Measurements from ENCODE around the gene MARK2.
A peak's percentile ranks its signal among the peaks of the same experiment; 100 is the strongest.

MARK2 gene

GRCh38 chr11:63884196-63884932 is 45.5 kb downstream of the MARK2 start:
- DNase-seq: no peak

DNA sequence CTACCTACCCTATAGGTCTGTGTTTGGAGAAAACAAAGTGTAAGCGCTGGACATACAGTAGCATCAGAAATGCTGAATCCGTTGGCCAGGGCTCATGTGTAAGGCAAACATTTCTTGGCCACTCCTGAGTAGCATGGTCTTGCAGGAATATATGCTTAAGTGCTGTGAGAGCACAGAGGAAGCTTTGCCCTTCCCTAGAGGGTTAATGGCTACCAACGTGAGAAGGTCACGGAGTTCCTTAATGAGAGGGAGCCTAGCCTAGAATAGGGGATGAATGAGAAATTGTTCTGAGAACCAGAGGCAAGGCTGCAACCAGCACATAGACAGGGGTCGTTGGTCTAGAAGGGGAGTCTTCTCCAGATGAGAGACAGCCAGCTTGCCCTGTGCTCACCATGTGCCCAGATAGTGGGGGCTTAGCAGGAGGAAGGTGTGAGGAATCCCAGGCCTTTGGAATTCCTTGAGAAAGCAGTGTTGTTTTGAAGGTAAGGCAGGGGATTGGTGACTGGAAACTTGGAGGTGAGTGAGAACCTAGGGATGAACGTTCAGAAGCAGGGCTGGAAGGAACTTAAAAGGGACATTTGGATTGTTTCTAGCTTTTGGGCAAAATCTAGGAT is 48.6 kb downstream of the MARK2 start:
- DNase-seq: no peak

DNA sequence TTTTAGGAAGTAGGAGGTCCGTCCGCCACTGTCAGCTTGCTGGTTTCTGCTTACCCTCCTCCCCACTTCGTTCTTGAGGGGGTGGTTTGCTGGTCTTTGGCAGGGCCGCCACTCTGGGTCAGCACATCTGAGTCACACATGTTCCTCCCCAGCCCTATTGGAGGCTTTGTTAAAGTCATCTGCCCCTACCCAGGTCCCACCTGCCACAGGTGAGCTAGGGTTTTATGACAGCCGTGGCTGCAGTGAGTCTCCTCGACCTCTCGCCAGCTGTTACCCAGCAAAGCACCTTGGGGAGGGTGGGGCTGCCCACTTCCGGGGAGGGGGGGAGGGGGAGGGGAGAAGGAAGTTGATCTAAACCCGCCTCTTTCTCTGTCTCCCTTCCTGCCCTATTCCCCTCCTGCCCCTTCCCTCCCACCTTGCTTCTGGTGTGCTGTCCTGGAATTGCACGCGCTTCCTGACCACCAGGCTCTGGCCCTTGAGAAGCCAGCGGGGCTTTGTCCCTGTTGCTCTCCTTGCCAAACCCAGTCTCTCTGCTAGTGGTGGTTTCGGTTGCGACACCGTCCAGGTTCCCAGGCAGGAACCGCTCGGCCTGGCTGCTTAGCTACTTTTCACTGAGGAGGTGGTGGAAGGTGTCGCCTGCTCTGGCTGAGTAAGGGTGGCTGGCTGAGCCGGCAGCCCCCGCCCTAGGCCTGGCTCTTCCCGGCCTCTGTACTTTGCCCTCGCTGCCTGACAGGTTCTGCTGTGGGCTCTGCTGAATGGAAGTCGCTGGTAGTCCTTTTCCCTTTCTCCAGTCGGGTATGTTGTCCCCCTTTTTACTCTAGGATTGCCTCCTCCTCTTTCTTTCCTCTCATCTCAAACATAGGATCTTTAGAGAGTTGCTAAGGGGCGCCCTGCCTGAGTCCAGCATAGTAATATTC is 49.5 kb downstream of the MARK2 start:
- peak in 1 of 2 experiments; percentile 63 for DNase-seq

- DNase-seq: no peak
Observed at GRCh38 chr11:63889344-63889743, 50.4 kb downstream of the MARK2 start.

DNA sequence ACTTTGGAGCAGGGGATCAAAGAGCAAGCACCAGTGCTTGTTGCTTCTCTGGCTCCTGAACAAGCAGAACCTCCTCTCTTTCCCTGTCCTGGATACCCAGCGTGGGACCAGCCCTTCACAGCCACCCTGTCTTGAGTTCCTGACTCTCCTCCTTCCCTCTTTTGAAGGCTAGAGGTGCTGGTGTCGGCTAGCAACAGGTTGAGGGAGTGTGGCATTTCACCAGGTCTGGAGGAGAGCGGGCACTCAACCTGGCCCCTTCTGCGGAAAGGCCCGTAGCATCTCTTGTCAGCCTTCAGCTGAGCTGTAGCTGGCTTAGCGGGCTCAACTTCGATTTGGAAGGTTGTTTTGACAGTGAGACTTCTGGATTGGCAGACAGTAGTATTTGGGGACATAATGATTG is 51.5 kb downstream of the MARK2 start:
- no peak for DNase-seq

- no peak for DNase-seq
Observed at GRCh38 chr11:63892228-63892627, 53.3 kb downstream of the MARK2 start.

GRCh38 chr11:63893355-63893754 is 54.4 kb downstream of the MARK2 start:
- no peak for DNase-seq

DNA sequence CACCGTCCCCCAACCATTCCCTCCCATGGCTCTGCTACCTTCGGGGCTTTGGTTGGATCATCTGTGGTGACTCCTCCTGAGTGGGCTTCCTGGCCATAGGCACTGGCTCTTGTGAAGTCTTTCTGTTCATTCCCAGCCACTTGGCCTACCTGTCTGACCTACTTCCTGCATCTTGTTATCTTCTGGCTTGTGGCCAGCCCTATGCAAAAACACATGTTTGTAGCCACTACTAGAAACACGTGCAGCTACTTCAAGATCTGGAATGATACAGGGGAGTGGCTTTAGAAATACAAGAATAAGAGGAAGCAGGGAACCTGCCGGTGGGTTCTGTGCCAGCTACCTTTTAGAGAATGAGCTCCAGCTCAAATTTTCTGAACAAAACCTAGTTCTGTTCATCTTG is 57.2 kb downstream of the MARK2 start:
- no peak for DNase-seq

- no peak for DNase-seq
Observed at GRCh38 chr11:63897459-63898146, 58.7 kb downstream of the MARK2 start.

- DNase-seq: no peak
Observed at GRCh38 chr11:63901660-63902059, 62.8 kb downstream of the MARK2 start.

- no peak for DNase-seq
Observed at GRCh38 chr11:63903884-63904283, 65.0 kb downstream of the MARK2 start.

- DNase-seq: no peak
Observed at GRCh38 chr11:63904743-63905142, 65.8 kb downstream of the MARK2 start.

DNA sequence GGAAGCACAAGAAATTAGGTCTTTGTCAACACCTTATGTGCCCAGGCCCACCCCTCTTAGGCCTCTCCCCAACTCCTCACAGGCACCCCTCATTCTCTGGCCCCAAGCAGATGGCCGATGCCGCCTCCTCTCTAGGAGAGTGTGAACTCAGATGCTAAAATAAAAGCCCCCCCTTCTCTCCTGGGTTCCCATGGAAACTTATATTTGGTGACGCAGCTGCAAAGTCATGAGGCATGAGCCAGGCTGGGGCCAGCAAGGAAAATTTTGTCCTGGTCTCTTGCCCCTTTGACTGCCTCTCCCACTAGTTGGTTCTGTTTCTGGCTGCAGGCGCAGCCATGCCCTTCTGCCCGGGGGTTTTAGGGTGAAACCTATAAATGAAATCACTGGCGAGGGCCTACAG is 66.3 kb downstream of the MARK2 start:
- no peak for DNase-seq

DNA sequence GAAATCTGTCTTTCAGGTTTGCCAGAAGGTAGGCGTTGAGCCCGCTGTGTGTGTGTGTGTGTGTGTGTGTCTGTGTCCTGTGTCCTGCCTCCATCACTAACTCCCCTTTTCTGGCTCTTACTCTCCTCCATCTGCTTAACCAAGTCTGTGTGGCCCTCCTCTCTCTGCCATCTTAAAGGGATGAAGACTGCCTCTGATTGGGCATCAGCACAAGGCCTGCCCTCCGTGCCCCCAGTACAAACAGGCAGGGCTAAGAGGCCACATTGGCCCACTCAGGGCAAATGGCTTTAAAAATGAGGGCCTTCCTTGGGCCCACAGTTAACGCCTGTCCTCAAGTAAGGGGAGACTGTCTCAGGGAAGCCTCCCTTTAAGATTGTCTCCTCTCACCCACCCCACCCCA is 67.2 kb downstream of the MARK2 start:
- DNase-seq: no peak

GRCh38 chr11:63906585-63906984 is 67.7 kb downstream of the MARK2 start:
- no peak for DNase-seq

GRCh38 chr11:63907063-63907462 is 68.2 kb downstream of the MARK2 start:
- no peak for DNase-seq

DNA sequence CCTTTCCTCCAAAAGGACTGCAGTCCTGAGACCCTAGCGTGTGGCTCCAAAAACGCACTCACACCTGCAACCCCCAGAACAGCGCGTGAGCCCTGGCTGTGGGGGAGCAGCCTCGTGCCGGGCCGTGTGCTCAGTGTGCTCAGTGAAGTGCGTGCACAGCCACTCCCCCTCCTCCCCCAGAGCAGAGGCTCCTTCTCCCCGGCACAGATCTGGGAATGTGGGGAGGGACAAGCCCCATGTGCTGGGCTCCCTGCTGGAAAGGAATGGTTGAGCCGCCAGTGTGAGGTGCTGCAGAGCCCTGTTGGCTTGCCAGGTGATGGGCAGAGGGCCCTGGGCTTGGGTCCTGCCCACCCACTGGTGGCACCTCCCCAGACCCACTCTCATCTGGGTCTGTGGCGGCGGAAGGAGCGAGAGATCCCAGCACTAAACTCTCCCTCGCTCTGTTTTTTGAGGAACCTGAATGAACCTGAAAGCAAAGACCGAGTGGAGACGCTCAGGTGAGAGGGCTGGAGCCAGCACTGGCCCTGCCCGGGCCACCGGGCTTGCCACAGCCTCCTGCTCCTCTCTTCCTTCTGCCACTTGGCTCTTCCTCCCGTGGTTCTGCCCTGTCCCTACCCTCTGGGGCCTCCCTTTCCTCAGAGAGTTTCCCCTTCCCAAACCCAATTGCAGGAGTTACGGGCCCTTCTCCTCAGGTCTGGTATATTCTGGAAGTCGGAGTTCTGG is 69.1 kb downstream of the MARK2 start:
- DNase-seq: no peak

GRCh38 chr11:63908631-63909401 is 69.9 kb downstream of the MARK2 start:
- DNase-seq: no peak

DNA sequence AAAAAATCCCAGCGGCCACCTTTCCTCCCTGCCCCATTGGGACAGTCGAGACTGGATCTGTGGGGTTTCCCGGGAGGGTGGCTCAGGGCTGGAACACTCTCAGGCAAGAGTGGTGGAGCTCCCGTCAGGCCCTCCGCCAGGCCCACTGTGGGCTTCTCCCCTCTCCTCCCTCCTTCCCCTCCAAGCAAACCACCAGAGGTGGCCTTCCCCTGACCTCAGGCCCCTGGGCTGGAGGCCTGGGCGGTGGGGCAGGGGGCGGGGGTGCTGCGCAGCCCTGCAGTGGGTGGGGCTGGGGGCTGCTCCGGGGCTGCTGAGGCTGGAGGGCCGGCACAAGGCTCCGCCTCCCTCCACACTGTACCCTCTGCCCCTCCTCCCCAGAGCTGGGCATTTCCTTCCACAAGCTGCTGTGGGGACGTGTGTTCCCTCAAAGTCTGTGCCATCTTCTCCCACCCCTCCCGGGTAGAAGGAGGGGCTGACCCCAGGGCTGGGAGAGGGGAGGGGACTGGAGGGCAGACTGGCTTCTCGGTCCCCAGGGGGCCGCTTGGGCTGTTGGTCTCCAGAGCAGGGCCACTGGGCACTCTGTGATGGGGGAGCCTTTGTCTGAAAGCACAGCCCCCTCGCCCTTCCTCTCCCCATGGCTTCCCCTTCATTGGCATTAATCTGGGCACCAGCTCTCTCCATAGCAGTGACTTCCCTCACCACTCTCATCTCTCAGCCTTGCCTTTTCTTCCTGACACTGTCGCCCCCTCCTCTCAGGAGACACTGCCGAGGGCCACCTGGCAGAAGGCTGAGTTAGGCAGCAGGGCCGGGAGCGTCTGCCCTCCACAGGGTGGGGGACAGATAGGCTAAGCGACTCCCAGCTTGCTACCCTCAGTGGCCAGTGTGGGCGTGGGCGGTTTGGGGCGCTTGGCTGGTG is 70.9 kb downstream of the MARK2 start:
- no peak for DNase-seq

DNA sequence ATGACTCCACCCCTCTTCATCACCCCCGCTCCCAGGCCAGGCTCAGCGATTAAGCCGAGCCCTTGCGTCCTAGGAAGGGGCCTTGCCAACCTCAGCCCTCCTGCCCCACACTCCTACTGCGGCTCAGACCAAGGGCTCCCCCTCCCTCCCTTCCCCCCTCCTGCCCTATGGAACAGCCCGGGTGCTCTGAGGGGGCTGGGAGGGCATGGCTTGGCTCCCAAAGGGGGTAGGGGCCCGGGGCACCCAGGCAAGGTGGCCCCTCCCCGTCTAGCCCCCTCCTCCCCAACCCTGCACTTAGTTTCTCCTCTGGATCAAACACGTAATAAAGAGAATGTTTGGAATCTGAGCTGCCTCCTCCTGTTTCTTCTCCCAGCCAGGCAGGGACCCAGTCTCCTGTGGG is 71.8 kb downstream of the MARK2 start:
- no peak for DNase-seq

GRCh38 chr11:63911440-63911839 is 72.5 kb downstream of the MARK2 start:
- DNase-seq: no peak
